ENCODE measurements around the gene LTA4H.
"Not testable (repeated sequence)": the region's sequence is repeated elsewhere in the genome, so short reads cannot be mapped to it uniquely, and the experiment has no call there.

Gene LTA4H

GRCh38 chr12:95970905-95971304 lies 64.5 kb downstream of the LTA4H start:
- Histone ChIP-seq H3K9ac (no peak overlapping the region), H3K4me2 (ENCODE audit: low read length) (no peak overlapping the region), H3K27me3 (ENCODE audit: control insufficient read depth, insufficient read depth, low read length) (no peaks in the 10 kb centered on the region), H3K9me3 (ENCODE audit: control insufficient read depth, low read length) (no peaks in the 10 kb centered on the region), H3K79me2 (no peaks in the 10 kb centered on the region), H3K4me3 (ENCODE audit: low read depth, low read length) (no peak overlapping the region), H3K27ac (no peak overlapping the region), H3K4me1 (peaks cover 3% of the 10 kb centered on the region), H2AFZ (no peak overlapping the region), H3K36me3 (ENCODE audit: control insufficient read depth, insufficient read depth, low read length) (no peaks in the 10 kb centered on the region)
- no peak for TF ChIP-seq CTCF (IDR thresholded peaks at IDR 0.05)

GRCh38 chr12:95969116-95969515 lies 66.3 kb downstream of the LTA4H start:
- H3K79me2 ChIP-seq; H3K4me1 ChIP-seq; H3K27me3 ChIP-seq (ENCODE audit: control insufficient read depth, insufficient read depth, low read length); H3K4me2 ChIP-seq (ENCODE audit: low read length); H2AFZ ChIP-seq; H3K27ac ChIP-seq; H3K9me3 ChIP-seq (ENCODE audit: control insufficient read depth, low read length); H3K36me3 ChIP-seq (ENCODE audit: control insufficient read depth, insufficient read depth, low read length); H3K9ac ChIP-seq; H3K4me3 ChIP-seq (ENCODE audit: low read depth, low read length): not testable (repeated sequence)

GRCh38 chr12:95967301-95967700 lies 68.1 kb downstream of the LTA4H start:
- H3K9ac ChIP-seq = no peak overlapping the region
- H3K79me2 ChIP-seq = no peaks in the 10 kb centered on the region

GRCh38 chr12:95966287-95966870 lies 69.0 kb downstream of the LTA4H start:
- H3K36me3 ChIP-seq (ENCODE audit: control insufficient read depth, insufficient read depth, low read length) = no peaks in the 10 kb centered on the region
- no peak overlapping the region for H2AFZ ChIP-seq
- H3K9ac ChIP-seq = no peak overlapping the region
- no peaks in the 10 kb centered on the region for H3K4me1 ChIP-seq
- TF ChIP-seq CTCF (IDR thresholded peaks at IDR 0.05) = no peak
- H3K4me3 ChIP-seq (ENCODE audit: low read depth, low read length) = no peak overlapping the region
- no peaks in the 10 kb centered on the region for H3K9me3 ChIP-seq (ENCODE audit: control insufficient read depth, low read length)
- H3K79me2 ChIP-seq = no peaks in the 10 kb centered on the region
- no peak overlapping the region for H3K4me2 ChIP-seq (ENCODE audit: low read length)
- H3K27me3 ChIP-seq (ENCODE audit: control insufficient read depth, insufficient read depth, low read length) = no peaks in the 10 kb centered on the region
- H3K27ac ChIP-seq = no peak overlapping the region

More at GRCh38 chr12:95967301-95967700, 68.1 kb downstream of the LTA4H start:
- H3K27me3 ChIP-seq (ENCODE audit: control insufficient read depth, insufficient read depth, low read length) = no peaks in the 10 kb centered on the region
- no peaks in the 10 kb centered on the region for H3K4me1 ChIP-seq
- no peaks in the 10 kb centered on the region for H3K36me3 ChIP-seq (ENCODE audit: control insufficient read depth, insufficient read depth, low read length)
- H3K27ac ChIP-seq = no peak overlapping the region
- H3K9me3 ChIP-seq (ENCODE audit: control insufficient read depth, low read length) = no peaks in the 10 kb centered on the region
- TF ChIP-seq CTCF (IDR thresholded peaks at IDR 0.05) = no peak
- no peak overlapping the region for H3K4me2 ChIP-seq (ENCODE audit: low read length)
- no peak overlapping the region for H2AFZ ChIP-seq
- no peak overlapping the region for H3K4me3 ChIP-seq (ENCODE audit: low read depth, low read length)

- no peak for TF ChIP-seq CTCF (IDR thresholded peaks at IDR 0.05)
- Histone ChIP-seq H3K4me3 (ENCODE audit: low read depth, low read length) (no peak overlapping the region), H3K27me3 (ENCODE audit: control insufficient read depth, insufficient read depth, low read length) (no peaks in the 10 kb centered on the region), H3K4me1 (no peaks in the 10 kb centered on the region), H3K9ac (no peak overlapping the region), H3K27ac (no peak overlapping the region), H3K9me3 (ENCODE audit: control insufficient read depth, low read length) (no peaks in the 10 kb centered on the region), H3K4me2 (ENCODE audit: low read length) (no peak overlapping the region), H3K36me3 (ENCODE audit: control insufficient read depth, insufficient read depth, low read length) (no peaks in the 10 kb centered on the region), H3K79me2 (no peaks in the 10 kb centered on the region), H2AFZ (no peak overlapping the region)
Measured at GRCh38 chr12:95963096-95963495, 72.3 kb downstream of the LTA4H start.
